GM23338 (cell line): ENCODE data around the gene FMN1. TPM values are rescaled to one million over a fixed set of nuclear protein-coding genes. Genes with fewer than 3 reads are reported as not detected.

Experiments
- ATAC-seq: fragments of 200-7000 bp; cut with Tn5 transposase; 3 replicates; pipeline ENCODE4 v1.9.1; 2020
- DNase-seq: peaks from one replicate; pipeline ENCODE4 v3.0.0-alpha.2; 2015; ENCODE audit warnings: low spot score
- H2AFZ ChIP-seq: fragments of 200-600 bp; sonication (generic); 2 replicates; pipeline ENCODE4 v1.8.0; 2016; ENCODE audit warnings: antibody characterized with exemption, mild to moderate bottlenecking, moderate library complexity
- H3F3A ChIP-seq: fragments of 200-600 bp; sonication (generic); replicated peaks from 2 replicates; pipeline ENCODE4 v1.8.0; 2017; ENCODE audit warnings: antibody characterized with exemption, mixed run types, low read depth
- H3K27ac ChIP-seq: fragments of 200-600 bp; sonication (generic); 2 replicates; pipeline ENCODE4 v1.6.1; 2016; ENCODE audit warnings: low read depth
- H3K27me3 ChIP-seq: fragments of 200-600 bp; sonication (generic); 2 replicates; pipeline ENCODE4 v1.8.0; 2016; ENCODE audit warnings: mild to moderate bottlenecking, mixed run types, moderate library complexity; ENCODE audit not compliant: insufficient read depth
- H3K36me3 ChIP-seq: fragments of 200-600 bp; sonication (generic); 2 replicates; pipeline ENCODE4 v1.8.0; 2016; ENCODE audit warnings: mild to moderate bottlenecking; ENCODE audit not compliant: insufficient read depth
- H3K4me1 ChIP-seq: fragments of 200-600 bp; sonication (generic); 2 replicates; pipeline ENCODE4 v1.8.0; 2016; ENCODE audit warnings: mild to moderate bottlenecking, moderate library complexity; ENCODE audit not compliant: insufficient read depth
- H3K4me2 ChIP-seq: fragments of 200-600 bp; sonication (generic); 2 replicates; pipeline ENCODE4 v1.7.1; 2017; ENCODE audit warnings: mixed run types
- H3K4me3 ChIP-seq: fragments of 200-600 bp; sonication (generic); 2 replicates; pipeline ENCODE4 v1.6.1; 2016; ENCODE audit warnings: mixed run types
- H3K79me2 ChIP-seq: fragments of 200-600 bp; sonication (generic); replicated peaks from 2 replicates; pipeline ENCODE4 v1.8.0; 2017; ENCODE audit warnings: mild to moderate bottlenecking; ENCODE audit not compliant: insufficient read depth
- H3K9me2 ChIP-seq: fragments of 200-600 bp; sonication (generic); 2 replicates; pipeline ENCODE4 v1.8.0; 2017; ENCODE audit not compliant: insufficient read depth
- H4K20me1 ChIP-seq: fragments of 200-600 bp; sonication (generic); replicated peaks from 2 replicates; pipeline ENCODE4 v1.8.0; 2017; ENCODE audit warnings: mild to moderate bottlenecking; ENCODE audit not compliant: insufficient read depth
- H3K27ac Mint-ChIP-seq: 2 replicates; pipeline ENCODE4 v1.8.0; 2020; ENCODE audit warnings: inconsistent platforms, mild to moderate bottlenecking, moderate library complexity, mixed read lengths
- H3K27me3 Mint-ChIP-seq: 3 replicates; pipeline ENCODE4 v1.8.0; 2022; ENCODE audit warnings: low read depth, mild to moderate bottlenecking, moderate library complexity, mixed read lengths, inconsistent platforms; ENCODE audit not compliant: insufficient read depth, poor library complexity
- H3K36me3 Mint-ChIP-seq: 3 replicates; pipeline ENCODE4 v1.8.0; 2021; ENCODE audit warnings: low read depth, mild to moderate bottlenecking, inconsistent platforms, moderate library complexity, mixed read lengths
- H3K4me1 Mint-ChIP-seq: 3 replicates; pipeline ENCODE4 v1.8.0; 2020; ENCODE audit warnings: mild to moderate bottlenecking, inconsistent platforms, mixed read lengths
- H3K4me3 Mint-ChIP-seq: 3 replicates; pipeline ENCODE4 v1.8.0; 2021; ENCODE audit warnings: moderate library complexity, mild to moderate bottlenecking, inconsistent platforms, mixed read lengths
- H3K9me3 Mint-ChIP-seq: 3 replicates; pipeline ENCODE4 v1.8.0; 2020; ENCODE audit warnings: moderate library complexity, mild to moderate bottlenecking, inconsistent platforms, mixed read lengths
- CREB1 ChIP-seq: fragments of 250-450 bp; sonication (Bioruptor Pico); IDR thresholded peaks from 2 replicates; pipeline ENCODE4 v1.5.0; 2020; ENCODE audit warnings: low read depth, mild to moderate bottlenecking, moderate library complexity
- EZH2phosphoT487 ChIP-seq: fragments of 200-600 bp; sonication (generic); IDR thresholded peaks from one replicate; pipeline ENCODE4 v1.8.1; 2018; ENCODE audit warnings: antibody characterized with exemption; ENCODE audit not compliant: unreplicated experiment
- JUNB ChIP-seq: IDR thresholded peaks from one replicate; pipeline ENCODE4 v1.6.1; 2016; ENCODE audit warnings: antibody characterized with exemption; ENCODE audit not compliant: unreplicated experiment
- STAT1 ChIP-seq: IDR thresholded peaks from one replicate; pipeline ENCODE4 v1.6.1; 2016; ENCODE audit warnings: antibody characterized with exemption; ENCODE audit not compliant: unreplicated experiment
- ZNF114 ChIP-seq: fragments of 250-450 bp; sonication (Bioruptor Pico); IDR thresholded peaks from 2 replicates; pipeline ENCODE4 v1.5.0; 2020; ENCODE audit warnings: mild to moderate bottlenecking, moderate library complexity
- ZNF331 ChIP-seq: fragments of 250-450 bp; sonication (Bioruptor Pico); IDR thresholded peaks from 2 replicates; pipeline ENCODE4 v1.5.0; 2020; ENCODE audit warnings: low read depth, mild to moderate bottlenecking, moderate library complexity
- polyA plus RNA-seq: library from polyadenylated mRNA; unstranded; fragments of >200 nt; fragmentation: Nextera tagmentation; extraction: Ambion mirVana; gene quantifications from 2 replicates; pipeline ENCODE4 v1.2.1, GENCODE V29; 2016
- total RNA-seq: library from RNA; depleted of rRNA; stranded (reverse); fragments of >200 nt; shearing (Covaris generic); gene quantifications from 2 replicates; pipeline ENCODE4 v1.2.3, GENCODE V29; 2014
- TF ChIP-seq, protein P1 (sequence below), 2 experiments: fragments of 200-600 bp in 1 of 2; sonication (generic) in 1 of 2; conservative IDR thresholded peaks; 2 replicates each; pipeline versions ENCODE4 v1.5.1 to v1.6.1; 2016 to 2017; ENCODE audit warnings: antibody characterized with exemption in 2 of 2, low read depth in 2 of 2, mild to moderate bottlenecking in 2 of 2, moderate library complexity in 1 of 2
- TF ChIP-seq, protein P2 (sequence below): fragments of 250-450 bp; sonication (Bioruptor Pico); IDR thresholded peaks from 2 replicates; pipeline ENCODE4 v1.5.0; 2020; ENCODE audit warnings: mild to moderate bottlenecking, moderate library complexity
- TF ChIP-seq, protein P3 (sequence below): IDR thresholded peaks from one replicate; pipeline ENCODE4 v1.6.1; 2018; ENCODE audit warnings: antibody characterized with exemption; ENCODE audit not compliant: unreplicated experiment
- TF ChIP-seq, protein P4 (sequence below): IDR thresholded peaks from 2 replicates; pipeline ENCODE4 v1.6.1; 2016; ENCODE audit warnings: antibody characterized with exemption

Gene FMN1
- total and polyA plus RNA-seq, 2 experiments from 2014 or later = 1.2 to 1.6 TPM

GRCh38 chr15:32807331-32807730 lies 387.2 kb downstream of the FMN1 start (continued):
- TF ChIP-seq, protein P1, sequence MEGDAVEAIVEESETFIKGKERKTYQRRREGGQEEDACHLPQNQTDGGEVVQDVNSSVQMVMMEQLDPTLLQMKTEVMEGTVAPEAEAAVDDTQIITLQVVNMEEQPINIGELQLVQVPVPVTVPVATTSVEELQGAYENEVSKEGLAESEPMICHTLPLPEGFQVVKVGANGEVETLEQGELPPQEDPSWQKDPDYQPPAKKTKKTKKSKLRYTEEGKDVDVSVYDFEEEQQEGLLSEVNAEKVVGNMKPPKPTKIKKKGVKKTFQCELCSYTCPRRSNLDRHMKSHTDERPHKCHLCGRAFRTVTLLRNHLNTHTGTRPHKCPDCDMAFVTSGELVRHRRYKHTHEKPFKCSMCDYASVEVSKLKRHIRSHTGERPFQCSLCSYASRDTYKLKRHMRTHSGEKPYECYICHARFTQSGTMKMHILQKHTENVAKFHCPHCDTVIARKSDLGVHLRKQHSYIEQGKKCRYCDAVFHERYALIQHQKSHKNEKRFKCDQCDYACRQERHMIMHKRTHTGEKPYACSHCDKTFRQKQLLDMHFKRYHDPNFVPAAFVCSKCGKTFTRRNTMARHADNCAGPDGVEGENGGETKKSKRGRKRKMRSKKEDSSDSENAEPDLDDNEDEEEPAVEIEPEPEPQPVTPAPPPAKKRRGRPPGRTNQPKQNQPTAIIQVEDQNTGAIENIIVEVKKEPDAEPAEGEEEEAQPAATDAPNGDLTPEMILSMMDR (conservative IDR thresholded peaks at IDR 0.05; ENCODE audit: low read depth in 2 of 2) = no peak
- TF ChIP-seq STAT1 = no peak

- Histone ChIP-seq H4K20me1 (no peaks in the 10 kb centered on the region), H3F3A (no peaks in the 10 kb centered on the region), H3K36me3 (no peaks in the 10 kb centered on the region), H3K4me3 (no peak overlapping the region), H3K4me2 (no peak overlapping the region), H3K9me2 (no peaks in the 10 kb centered on the region), H2AFZ (no peak overlapping the region; the same call in 1 of the 2 replicates), H3K27ac (no peak overlapping the region), H3K4me1 (no peaks in the 10 kb centered on the region), H3K27me3 (no peaks in the 10 kb centered on the region), H3K79me2 (no peaks in the 10 kb centered on the region)
- Mint-ChIP-seq H3K4me3 (no peak overlapping the region), H3K36me3 (no peaks in the 10 kb centered on the region), H3K4me1 (no peaks in the 10 kb centered on the region), H3K27ac (no peak overlapping the region), H3K27me3 (no peaks in the 10 kb centered on the region), H3K9me3 (no peaks in the 10 kb centered on the region)
- DNase-seq (no peak), ATAC-seq (no peak)
- TF ChIP-seq, protein P2, sequence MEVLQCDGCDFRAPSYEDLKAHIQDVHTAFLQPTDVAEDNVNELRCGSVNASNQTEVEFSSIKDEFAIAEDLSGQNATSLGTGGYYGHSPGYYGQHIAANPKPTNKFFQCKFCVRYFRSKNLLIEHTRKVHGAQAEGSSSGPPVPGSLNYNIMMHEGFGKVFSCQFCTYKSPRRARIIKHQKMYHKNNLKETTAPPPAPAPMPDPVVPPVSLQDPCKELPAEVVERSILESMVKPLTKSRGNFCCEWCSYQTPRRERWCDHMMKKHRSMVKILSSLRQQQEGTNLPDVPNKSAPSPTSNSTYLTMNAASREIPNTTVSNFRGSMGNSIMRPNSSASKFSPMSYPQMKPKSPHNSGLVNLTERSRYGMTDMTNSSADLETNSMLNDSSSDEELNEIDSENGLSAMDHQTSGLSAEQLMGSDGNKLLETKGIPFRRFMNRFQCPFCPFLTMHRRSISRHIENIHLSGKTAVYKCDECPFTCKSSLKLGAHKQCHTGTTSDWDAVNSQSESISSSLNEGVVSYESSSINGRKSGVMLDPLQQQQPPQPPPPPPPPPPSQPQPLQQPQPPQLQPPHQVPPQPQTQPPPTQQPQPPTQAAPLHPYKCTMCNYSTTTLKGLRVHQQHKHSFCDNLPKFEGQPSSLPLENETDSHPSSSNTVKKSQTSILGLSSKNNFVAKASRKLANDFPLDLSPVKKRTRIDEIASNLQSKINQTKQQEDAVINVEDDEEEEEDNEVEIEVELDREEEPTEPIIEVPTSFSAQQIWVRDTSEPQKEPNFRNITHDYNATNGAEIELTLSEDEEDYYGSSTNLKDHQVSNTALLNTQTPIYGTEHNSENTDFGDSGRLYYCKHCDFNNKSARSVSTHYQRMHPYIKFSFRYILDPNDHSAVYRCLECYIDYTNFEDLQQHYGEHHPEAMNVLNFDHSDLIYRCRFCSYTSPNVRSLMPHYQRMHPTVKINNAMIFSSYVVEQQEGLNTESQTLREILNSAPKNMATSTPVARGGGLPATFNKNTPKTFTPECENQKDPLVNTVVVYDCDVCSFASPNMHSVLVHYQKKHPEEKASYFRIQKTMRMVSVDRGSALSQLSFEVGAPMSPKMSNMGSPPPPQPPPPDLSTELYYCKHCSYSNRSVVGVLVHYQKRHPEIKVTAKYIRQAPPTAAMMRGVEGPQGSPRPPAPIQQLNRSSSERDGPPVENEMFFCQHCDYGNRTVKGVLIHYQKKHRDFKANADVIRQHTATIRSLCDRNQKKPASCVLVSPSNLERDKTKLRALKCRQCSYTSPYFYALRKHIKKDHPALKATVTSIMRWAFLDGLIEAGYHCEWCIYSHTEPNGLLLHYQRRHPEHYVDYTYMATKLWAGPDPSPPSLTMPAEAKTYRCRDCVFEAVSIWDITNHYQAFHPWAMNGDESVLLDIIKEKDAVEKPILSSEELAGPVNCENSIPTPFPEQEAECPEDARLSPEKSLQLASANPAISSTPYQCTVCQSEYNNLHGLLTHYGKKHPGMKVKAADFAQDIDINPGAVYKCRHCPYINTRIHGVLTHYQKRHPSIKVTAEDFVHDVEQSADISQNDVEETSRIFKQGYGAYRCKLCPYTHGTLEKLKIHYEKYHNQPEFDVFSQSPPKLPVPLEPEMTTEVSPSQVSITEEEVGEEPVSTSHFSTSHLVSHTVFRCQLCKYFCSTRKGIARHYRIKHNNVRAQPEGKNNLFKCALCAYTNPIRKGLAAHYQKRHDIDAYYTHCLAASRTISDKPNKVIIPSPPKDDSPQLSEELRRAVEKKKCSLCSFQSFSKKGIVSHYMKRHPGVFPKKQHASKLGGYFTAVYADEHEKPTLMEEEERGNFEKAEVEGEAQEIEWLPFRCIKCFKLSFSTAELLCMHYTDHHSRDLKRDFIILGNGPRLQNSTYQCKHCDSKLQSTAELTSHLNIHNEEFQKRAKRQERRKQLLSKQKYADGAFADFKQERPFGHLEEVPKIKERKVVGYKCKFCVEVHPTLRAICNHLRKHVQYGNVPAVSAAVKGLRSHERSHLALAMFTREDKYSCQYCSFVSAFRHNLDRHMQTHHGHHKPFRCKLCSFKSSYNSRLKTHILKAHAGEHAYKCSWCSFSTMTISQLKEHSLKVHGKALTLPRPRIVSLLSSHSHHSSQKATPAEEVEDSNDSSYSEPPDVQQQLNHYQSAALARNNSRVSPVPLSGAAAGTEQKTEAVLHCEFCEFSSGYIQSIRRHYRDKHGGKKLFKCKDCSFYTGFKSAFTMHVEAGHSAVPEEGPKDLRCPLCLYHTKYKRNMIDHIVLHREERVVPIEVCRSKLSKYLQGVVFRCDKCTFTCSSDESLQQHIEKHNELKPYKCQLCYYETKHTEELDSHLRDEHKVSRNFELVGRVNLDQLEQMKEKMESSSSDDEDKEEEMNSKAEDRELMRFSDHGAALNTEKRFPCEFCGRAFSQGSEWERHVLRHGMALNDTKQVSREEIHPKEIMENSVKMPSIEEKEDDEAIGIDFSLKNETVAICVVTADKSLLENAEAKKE = no peak
- TF ChIP-seq JUNB = no peak
- TF ChIP-seq STAT1 = no peak
- TF ChIP-seq, protein P3, sequence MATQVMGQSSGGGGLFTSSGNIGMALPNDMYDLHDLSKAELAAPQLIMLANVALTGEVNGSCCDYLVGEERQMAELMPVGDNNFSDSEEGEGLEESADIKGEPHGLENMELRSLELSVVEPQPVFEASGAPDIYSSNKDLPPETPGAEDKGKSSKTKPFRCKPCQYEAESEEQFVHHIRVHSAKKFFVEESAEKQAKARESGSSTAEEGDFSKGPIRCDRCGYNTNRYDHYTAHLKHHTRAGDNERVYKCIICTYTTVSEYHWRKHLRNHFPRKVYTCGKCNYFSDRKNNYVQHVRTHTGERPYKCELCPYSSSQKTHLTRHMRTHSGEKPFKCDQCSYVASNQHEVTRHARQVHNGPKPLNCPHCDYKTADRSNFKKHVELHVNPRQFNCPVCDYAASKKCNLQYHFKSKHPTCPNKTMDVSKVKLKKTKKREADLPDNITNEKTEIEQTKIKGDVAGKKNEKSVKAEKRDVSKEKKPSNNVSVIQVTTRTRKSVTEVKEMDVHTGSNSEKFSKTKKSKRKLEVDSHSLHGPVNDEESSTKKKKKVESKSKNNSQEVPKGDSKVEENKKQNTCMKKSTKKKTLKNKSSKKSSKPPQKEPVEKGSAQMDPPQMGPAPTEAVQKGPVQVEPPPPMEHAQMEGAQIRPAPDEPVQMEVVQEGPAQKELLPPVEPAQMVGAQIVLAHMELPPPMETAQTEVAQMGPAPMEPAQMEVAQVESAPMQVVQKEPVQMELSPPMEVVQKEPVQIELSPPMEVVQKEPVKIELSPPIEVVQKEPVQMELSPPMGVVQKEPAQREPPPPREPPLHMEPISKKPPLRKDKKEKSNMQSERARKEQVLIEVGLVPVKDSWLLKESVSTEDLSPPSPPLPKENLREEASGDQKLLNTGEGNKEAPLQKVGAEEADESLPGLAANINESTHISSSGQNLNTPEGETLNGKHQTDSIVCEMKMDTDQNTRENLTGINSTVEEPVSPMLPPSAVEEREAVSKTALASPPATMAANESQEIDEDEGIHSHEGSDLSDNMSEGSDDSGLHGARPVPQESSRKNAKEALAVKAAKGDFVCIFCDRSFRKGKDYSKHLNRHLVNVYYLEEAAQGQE = no peak
- TF ChIP-seq, protein P1 (conservative IDR thresholded peaks at IDR 0.05; ENCODE audit: low read depth in 2 of 2) = no peak
- TF ChIP-seq ZNF114 = no peak
- no peak for TF ChIP-seq CREB1 (CRISPR knock-in tag)
- TF ChIP-seq ZNF331 (CRISPR knock-in tag) = no peak
- no peak for TF ChIP-seq EZH2phosphoT487
- TF ChIP-seq, protein P4, sequence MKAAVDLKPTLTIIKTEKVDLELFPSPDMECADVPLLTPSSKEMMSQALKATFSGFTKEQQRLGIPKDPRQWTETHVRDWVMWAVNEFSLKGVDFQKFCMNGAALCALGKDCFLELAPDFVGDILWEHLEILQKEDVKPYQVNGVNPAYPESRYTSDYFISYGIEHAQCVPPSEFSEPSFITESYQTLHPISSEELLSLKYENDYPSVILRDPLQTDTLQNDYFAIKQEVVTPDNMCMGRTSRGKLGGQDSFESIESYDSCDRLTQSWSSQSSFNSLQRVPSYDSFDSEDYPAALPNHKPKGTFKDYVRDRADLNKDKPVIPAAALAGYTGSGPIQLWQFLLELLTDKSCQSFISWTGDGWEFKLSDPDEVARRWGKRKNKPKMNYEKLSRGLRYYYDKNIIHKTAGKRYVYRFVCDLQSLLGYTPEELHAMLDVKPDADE = no peak
These were observed 390.9 kb downstream of the FMN1 start for GRCh38 chr15:32803631-32804030.
